SU-DHL-6 (cell line): ENCODE results near the gene PRRC2B.

Source experiments
- H2AFZ ChIP-seq: fragments of 200-600 bp; sonication (generic); 2 replicates; pipeline ENCODE4 v1.6.1; 2014; ENCODE audit warnings: low read depth, mild to moderate bottlenecking, moderate library complexity, mixed read lengths, antibody characterized with exemption, low read length; ENCODE audit not compliant: severe bottlenecking
- H3F3A ChIP-seq: fragments of 200-600 bp; shearing (Covaris generic); 2 replicates; pipeline ENCODE4 v1.6.0; 2016; ENCODE audit warnings: antibody characterized with exemption, mild to moderate bottlenecking; ENCODE audit not compliant: insufficient read depth
- H3K27ac ChIP-seq: fragments of 200-600 bp; sonication (generic); 2 replicates; pipeline ENCODE4 v1.5.1; 2016; ENCODE audit warnings: low read depth, mild to moderate bottlenecking, low read length, moderate library complexity, mixed read lengths
- H3K27me3 ChIP-seq: fragments of 200-600 bp; sonication (generic), shearing (Covaris generic); 2 replicates; pipeline ENCODE4 v1.6.0; 2014; ENCODE audit warnings: mild to moderate bottlenecking, low read length
- H3K36me3 ChIP-seq: fragments of 200-600 bp; sonication (generic); 2 replicates; pipeline ENCODE4 v1.6.1; 2014; ENCODE audit warnings: mild to moderate bottlenecking, low read length, mixed read lengths
- H3K4me2 ChIP-seq: fragments of 300-600, 200-600 bp; shearing (Covaris generic), sonication (generic); 2 replicates; pipeline ENCODE4 v1.6.0; 2014; ENCODE audit warnings: low read length, low read depth, mild to moderate bottlenecking; ENCODE audit not compliant: poor library complexity, severe bottlenecking
- H3K4me3 ChIP-seq: fragments of 200-600 bp; sonication (generic); 2 replicates; pipeline ENCODE4 v1.5.1; 2014; ENCODE audit warnings: antibody characterized with exemption, low read length, mild to moderate bottlenecking, mixed read lengths; ENCODE audit not compliant: insufficient read depth, poor library complexity, severe bottlenecking
- H3K79me2 ChIP-seq: fragments of 200-600 bp; sonication (generic); 2 replicates; pipeline ENCODE4 v1.6.1; 2014; ENCODE audit warnings: mild to moderate bottlenecking, low read length, moderate library complexity; ENCODE audit not compliant: insufficient read depth
- H3K9ac ChIP-seq: fragments of 200-600 bp; sonication (generic); 2 replicates; pipeline ENCODE4 v1.7.0; 2014; ENCODE audit warnings: mild to moderate bottlenecking, low read length
- H3K9me2 ChIP-seq: fragments of 200-600 bp; sonication (generic); replicated peaks from 2 replicates; pipeline ENCODE4 v1.6.1; 2014; ENCODE audit warnings: low read length; ENCODE audit not compliant: insufficient read depth
- H3K9me3 ChIP-seq: fragments of 200-600 bp; sonication (generic); 2 replicates; pipeline ENCODE4 v1.6.1; 2014; ENCODE audit warnings: low read length, mixed read lengths; ENCODE audit not compliant: insufficient read depth
- H4K20me1 ChIP-seq: fragments of 200-600 bp; sonication (generic); 2 replicates; pipeline ENCODE4 v1.6.1; 2014; ENCODE audit warnings: low read depth, mild to moderate bottlenecking, antibody characterized with exemption, low read length, moderate library complexity, mixed read lengths
- CTCF ChIP-seq: fragments of 200-600 bp; sonication (generic); IDR thresholded peaks from one replicate; pipeline ENCODE4 v1.5.1; 2017; ENCODE audit warnings: antibody characterized with exemption, mild to moderate bottlenecking, low read length, moderate library complexity; ENCODE audit not compliant: insufficient read depth, poor library complexity, severe bottlenecking
- EZH2phosphoT487 ChIP-seq: fragments of 200-600 bp; sonication (generic), shearing (Covaris generic); conservative IDR thresholded peaks from 2 replicates; pipeline ENCODE4 v1.6.1; 2018; ENCODE audit warnings: mild to moderate bottlenecking, antibody characterized with exemption, low read length, moderate library complexity, mixed read lengths

The PRRC2B gene

GRCh38 chr9:131417264-131418142 is 23.6 kb downstream of the PRRC2B start:
- Histone ChIP-seq H3K27ac (peak overlapping the region; percentile 21; the same call in 1 of the 2 replicates), H3K36me3 (peaks cover 4% of the 10 kb centered on the region; the same call in 1 of the 2 replicates), H3K9me3 (no peaks in the 10 kb centered on the region), H3K9ac (peak overlapping the region; percentile 3; the same call in 1 of the 2 replicates), H3F3A (peaks cover 6% of the 10 kb centered on the region; the same call in 1 of the 2 replicates), H3K79me2 (peaks cover 99% of the 10 kb centered on the region), H3K9me2 (no peaks in the 10 kb centered on the region), H3K27me3 (no peaks in the 10 kb centered on the region), H4K20me1 (peaks cover 11% of the 10 kb centered on the region), H3K4me2 (peak overlapping the region; percentile 14), H3K4me3 (no peak overlapping the region), H2AFZ (no peak overlapping the region)
- TF ChIP-seq EZH2phosphoT487 (no peak), CTCF (no peak)

- Histone ChIP-seq H3K4me2 (no peak overlapping the region), H3K9me3 (no peaks in the 10 kb centered on the region), H4K20me1 (peaks cover 14% of the 10 kb centered on the region), H3K79me2 (peaks cover 99% of the 10 kb centered on the region), H3K9ac (no peak overlapping the region), H3K27ac (peak overlapping the region; percentile 21; the same call in 1 of the 2 replicates), H3F3A (peaks cover 6% of the 10 kb centered on the region; the same call in 1 of the 2 replicates), H3K36me3 (peaks cover 3% of the 10 kb centered on the region; the same call in 1 of the 2 replicates), H3K4me3 (no peak overlapping the region), H3K9me2 (no peaks in the 10 kb centered on the region), H3K27me3 (no peaks in the 10 kb centered on the region), H2AFZ (no peak overlapping the region)
- TF ChIP-seq EZH2phosphoT487 (no peak), CTCF (no peak)
Measured at GRCh38 chr9:131418143-131419025, 24.5 kb downstream of the PRRC2B start.

- Histone ChIP-seq H3K9me2 (no peaks in the 10 kb centered on the region), H2AFZ (no peak overlapping the region), H3K4me3 (no peak overlapping the region), H4K20me1 (peaks cover 22% of the 10 kb centered on the region), H3K9ac (no peak overlapping the region), H3F3A (peaks cover 6% of the 10 kb centered on the region; the same call in 1 of the 2 replicates), H3K79me2 (peaks cover 99% of the 10 kb centered on the region), H3K9me3 (no peaks in the 10 kb centered on the region), H3K27me3 (no peaks in the 10 kb centered on the region), H3K27ac (no peak overlapping the region), H3K4me2 (no peak overlapping the region), H3K36me3 (no peaks in the 10 kb centered on the region; the same call in 1 of the 2 replicates)
- TF ChIP-seq EZH2phosphoT487 (no peak), CTCF (no peak)
Measured at GRCh38 chr9:131419026-131419614, 25.2 kb downstream of the PRRC2B start.
